Endothelial cell of umbilical vein (primary cell): ENCODE data around the gene PPP2R5D.

Source experiments
- CTCF ChIP-seq, 2 donors: IDR thresholded peaks; 1 replicate in 1 of 2; 2 replicates in 1 of 2; pipeline ENCODE4 v1.5.1; 2011; ENCODE audit warnings: low read length in 2 of 2, mild to moderate bottlenecking in 2 of 2, moderate library complexity in 2 of 2, control low read depth in 1 of 2, inconsistent platforms in 1 of 2, low read depth in 1 of 2; ENCODE audit not compliant: insufficient read depth in 1 of 2; ENCODE audit errors: extremely low read depth in 1 of 2
- EZH2 ChIP-seq: IDR thresholded peaks from 2 replicates; pipeline ENCODE4 v1.6.1; 2012; ENCODE audit warnings: borderline replicate concordance, low read depth, mild to moderate bottlenecking, moderate library complexity, low read length, inconsistent platforms; ENCODE audit not compliant: severe bottlenecking
- FOS ChIP-seq: IDR thresholded peaks from 2 replicates; pipeline ENCODE4 v1.6.1; 2011; ENCODE audit warnings: mild to moderate bottlenecking, low read length, moderate library complexity, borderline replicate concordance; ENCODE audit not compliant: insufficient read depth
- JUN ChIP-seq: IDR thresholded peaks from 2 replicates; pipeline ENCODE4 v1.6.1; 2011; ENCODE audit warnings: borderline replicate concordance, low read depth; ENCODE audit not compliant: insufficient read length, insufficient read depth
- MYC ChIP-seq: IDR thresholded peaks from one replicate; pipeline ENCODE4 v1.6.1; 2011; ENCODE audit warnings: mild to moderate bottlenecking, low read depth, low read length
- POLR2A ChIP-seq: IDR thresholded peaks from 2 replicates; pipeline ENCODE4 v1.6.1; 2012; ENCODE audit warnings: low read depth, mild to moderate bottlenecking, control low read depth, low read length
- POLR2AphosphoS5 ChIP-seq: IDR thresholded peaks from 2 replicates; pipeline ENCODE4 v1.6.1; 2012; ENCODE audit warnings: low read depth, mild to moderate bottlenecking, control low read depth, low read length, moderate library complexity; ENCODE audit not compliant: insufficient read depth
- TF ChIP-seq, protein P1 (sequence below): IDR thresholded peaks from 2 replicates; pipeline ENCODE4 v1.6.1; 2011; ENCODE audit not compliant: insufficient read depth, insufficient read length

GRCh38 chr6:43012364-43012763, 28.0 kb downstream of the PPP2R5D start:
- no peak for TF ChIP-seq POLR2AphosphoS5
- no peak for TF ChIP-seq CTCF (IDR thresholded peaks at IDR 0.05; ENCODE audit: extremely low read depth in 1 of 2, insufficient read depth in 1 of 2, low read depth in 1 of 2, low read length in 2 of 2)
- TF ChIP-seq POLR2A, result no peak
- TF ChIP-seq JUN, result no peak
- no peak for TF ChIP-seq EZH2
- TF ChIP-seq, protein P1, sequence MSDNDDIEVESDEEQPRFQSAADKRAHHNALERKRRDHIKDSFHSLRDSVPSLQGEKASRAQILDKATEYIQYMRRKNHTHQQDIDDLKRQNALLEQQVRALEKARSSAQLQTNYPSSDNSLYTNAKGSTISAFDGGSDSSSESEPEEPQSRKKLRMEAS, result no peak
- TF ChIP-seq MYC, result no peak
- TF ChIP-seq FOS, result no peak
